ENCODE data around the gene PRKCE. TPM values are rescaled to one million over a fixed set of nuclear protein-coding genes. Genes with fewer than 3 reads are reported as not detected.

PRKCE gene
- total and polyA plus RNA-seq, 2 of the 8 experiments (the other 6 are each of a cell fraction or from before 2014, with no cell fraction given), result 0.54 to 2.1 TPM

DNA sequence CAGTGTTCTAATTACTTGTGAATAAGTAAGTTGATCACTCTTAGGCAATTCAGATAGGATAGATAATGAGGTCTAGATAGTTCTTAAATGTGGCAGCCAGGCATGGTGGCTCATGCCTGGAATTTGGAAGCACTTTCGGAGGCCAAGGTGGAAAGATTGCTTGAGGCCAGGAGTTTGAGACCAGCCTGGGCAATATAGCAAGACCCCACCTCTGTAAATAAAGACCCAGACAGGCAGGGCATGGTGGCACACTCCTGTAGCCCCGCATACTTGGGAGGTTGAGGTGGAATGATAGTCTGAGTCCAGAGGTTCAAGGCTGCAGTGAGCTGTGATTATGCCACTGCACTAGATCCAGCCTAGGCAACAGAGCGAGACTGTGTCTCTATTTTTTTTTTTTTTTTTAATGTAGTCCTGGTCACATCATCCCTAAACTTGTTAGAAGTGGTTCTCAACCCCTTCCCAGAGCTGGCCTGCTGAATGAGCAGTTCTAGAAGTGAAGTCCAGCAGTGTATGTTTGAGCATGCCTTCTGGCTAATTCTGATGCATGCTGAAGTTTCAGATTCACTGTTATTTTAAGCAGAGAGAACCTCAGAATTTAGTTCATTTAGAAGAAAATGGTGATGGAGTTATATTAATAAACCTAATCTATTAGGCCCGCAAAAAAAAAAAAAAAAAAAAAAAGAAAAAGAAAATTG is 306.2 kb downstream of the PRKCE start:
- Histone ChIP-seq H3K36me3 (ENCODE audit: control insufficient read depth in 2 of 4, insufficient read depth in 4 of 4, low read length in 3 of 4) (no peaks in the 10 kb centered on the region), H3K4me3 (ENCODE audit: extremely low read depth in 1 of 4, insufficient read depth in 2 of 4, low read depth in 3 of 4, low read length in 4 of 4) (no peak overlapping the region)
- TF ChIP-seq JUN (IDR thresholded peaks at IDR 0.05; ENCODE audit: low read depth, low read length) (no peak), CEBPB (IDR thresholded peaks at IDR 0.05; ENCODE audit: low read depth, low read length) (no peak), TBP (IDR thresholded peaks at IDR 0.05; ENCODE audit: low read depth, low read length) (no peak), EGR1 (IDR thresholded peaks at IDR 0.05; ENCODE audit: borderline replicate concordance, low read depth, low read length) (no peak)

More for the DNA sequence above, 306.2 kb downstream of the PRKCE start:
- Histone ChIP-seq H3K14ac (ENCODE audit: insufficient read length) (no peak overlapping the region), H3K9ac (replicated peaks in 1 of 4; ENCODE audit: extremely low read depth in 1 of 4, low read depth in 3 of 4, low read length in 3 of 4) (no peak overlapping the region), H4K91ac (replicated peaks; ENCODE audit: insufficient read length, low read length) (no peak overlapping the region), H2AK5ac (ENCODE audit: low read depth, low read length) (no peak overlapping the region), H2AFZ (ENCODE audit: low read length) (no peak overlapping the region), H4K20me1 (replicated peaks in 1 of 2; ENCODE audit: control insufficient read depth in 1 of 2, insufficient read depth in 2 of 2, low read length in 2 of 2) (no peaks in the 10 kb centered on the region), H3K4me1 (replicated peaks in 1 of 4; ENCODE audit: control insufficient read depth in 3 of 4, insufficient read depth in 4 of 4, low read length in 3 of 4) (peaks cover 0 to 5% (median 2%) of the 10 kb centered on the region in 4 experiments; a peak in 5 of 7 replicates), H2BK12ac (ENCODE audit: low read depth, low read length) (0 out of 2 replicates have a peak overlapping the region, but pooled peaks have one; percentile 39), H4K8ac (ENCODE audit: extremely low read depth, insufficient read depth, low read length) (no peak overlapping the region), H3K4me2 (ENCODE audit: insufficient read depth in 1 of 2, low read depth in 2 of 2, low read length in 2 of 2) (no peak overlapping the region), H2BK15ac (ENCODE audit: low read length) (no peak overlapping the region), H3K27me3 (replicated peaks in 1 of 4; ENCODE audit: control insufficient read depth in 3 of 4, extremely low read depth in 1 of 4, insufficient read depth in 3 of 4, low read length in 3 of 4) (no peaks in the 10 kb centered on the region), H3K79me1 (ENCODE audit: low read depth, low read length) (no peaks in the 10 kb centered on the region), H3K9me3 (ENCODE audit: insufficient read depth in 2 of 2, low read depth in 1 of 2, low read length in 1 of 2) (no peaks in the 10 kb centered on the region), H3K27ac (ENCODE audit: low read depth, low read length) (no peak overlapping the region), H2BK120ac (replicated peaks; ENCODE audit: low read depth, low read length) (no peak overlapping the region), H3K56ac (replicated peaks; ENCODE audit: insufficient read length, low read depth, low read length) (no peak overlapping the region), H2BK20ac (ENCODE audit: low read length) (no peak overlapping the region), H3K23me2 (ENCODE audit: low read depth, low read length) (no peaks in the 10 kb centered on the region), H3K18ac (ENCODE audit: extremely low read depth, low read length) (no peak overlapping the region), H3K4ac (replicated peaks; ENCODE audit: insufficient read length, low read depth, low read length) (no peak overlapping the region), H4K5ac (ENCODE audit: insufficient read length, low read depth, low read length) (no peak overlapping the region), H3K79me2 (ENCODE audit: control insufficient read depth in 1 of 2, insufficient read depth in 2 of 2, low read length in 2 of 2) (no peaks in the 10 kb centered on the region), H3K23ac (ENCODE audit: insufficient read length) (no peak overlapping the region), H2BK5ac (ENCODE audit: low read depth, low read length) (no peak overlapping the region)
- 93% methylated on average over 4 of the region's 4 CpGs; no CpG with 5 or more reads in 1 of the 2 experiments for WGBS, 2 experiments (ENCODE audit: extremely low coverage in 1 of 2, insufficient coverage in 1 of 2, insufficient read length in 1 of 2, insufficient replicate concordance in 2 of 2, low coverage in 1 of 2, low lambda C conversion rate in 2 of 2, missing lambda C conversion rate in 1 of 2)
- no peak for FAIRE-seq
- no peak for DNase-seq (ENCODE audit: low read depth in 1 of 2, low spot score in 2 of 2)
- ChIA-PET POLR2A (ENCODE audit: partially characterized antibody) (no interaction called here), CTCF (ENCODE audit: partially characterized antibody) (interaction anchor here (0.6 to 1.3 kb wide), 4 partner anchors 12 to 1342 kb away, joined by 3 to 4 read pairs (median 3); no protein-coding TSS in a partner anchor)
